Immature natural killer cell (primary cell): Measurements from ENCODE around the gene TMCC1. TPM values are rescaled to one million over a fixed set of nuclear protein-coding genes. Genes with fewer than 3 reads are reported as not detected.

Source experiments
- DNase-seq, 3 donors: peaks; one replicate each; pipeline ENCODE4 v3.0.0; 2022; ENCODE audit warnings: mixed read lengths in 1 of 3
- H3K27ac Mint-ChIP-seq, 6 donors: one replicate each; pipeline ENCODE4 v1.8.0; 2020; ENCODE audit warnings: mixed read lengths in 6 of 6, mild to moderate bottlenecking in 5 of 6, inconsistent platforms in 4 of 6, moderate library complexity in 3 of 6
- H3K27me3 Mint-ChIP-seq, 3 donors: one replicate each; pipeline ENCODE4 v1.8.0; 2020 to 2021; ENCODE audit warnings: low read depth in 3 of 3, mild to moderate bottlenecking in 3 of 3, mixed read lengths in 3 of 3, moderate library complexity in 3 of 3, inconsistent platforms in 1 of 3
- H3K36me3 Mint-ChIP-seq, 3 donors: one replicate each; pipeline ENCODE4 v1.8.0; 2020; ENCODE audit warnings: mixed read lengths in 3 of 3, inconsistent platforms in 2 of 3, mild to moderate bottlenecking in 2 of 3
- H3K4me1 Mint-ChIP-seq, 2 donors: one replicate each; pipeline ENCODE4 v1.8.0; 2020; ENCODE audit warnings: inconsistent platforms in 2 of 2, mild to moderate bottlenecking in 2 of 2, mixed read lengths in 2 of 2, moderate library complexity in 1 of 2
- H3K4me3 Mint-ChIP-seq, 5 donors: one replicate each; pipeline ENCODE4 v1.8.0; 2020; ENCODE audit warnings: mild to moderate bottlenecking in 5 of 5, mixed read lengths in 5 of 5, inconsistent platforms in 3 of 5, moderate library complexity in 3 of 5
- H3K9me3 Mint-ChIP-seq, 6 donors: one replicate each; pipeline ENCODE4 v1.8.0; 2020; ENCODE audit warnings: mild to moderate bottlenecking in 6 of 6, mixed read lengths in 6 of 6, inconsistent platforms in 4 of 6, moderate library complexity in 3 of 6
- polyA plus RNA-seq, 3 donors: library from polyadenylated mRNA; unstranded; fragments of 300-500 nt; fragmentation: Illumina TruSeq; gene quantifications; one replicate each; pipeline ENCODE4 v1.2.3, GENCODE V29; 2021

The TMCC1 gene
- polyA plus RNA-seq, 3 donors from 2014 or later, result 1.7 to 5.6 (median 2.2) TPM

DNA sequence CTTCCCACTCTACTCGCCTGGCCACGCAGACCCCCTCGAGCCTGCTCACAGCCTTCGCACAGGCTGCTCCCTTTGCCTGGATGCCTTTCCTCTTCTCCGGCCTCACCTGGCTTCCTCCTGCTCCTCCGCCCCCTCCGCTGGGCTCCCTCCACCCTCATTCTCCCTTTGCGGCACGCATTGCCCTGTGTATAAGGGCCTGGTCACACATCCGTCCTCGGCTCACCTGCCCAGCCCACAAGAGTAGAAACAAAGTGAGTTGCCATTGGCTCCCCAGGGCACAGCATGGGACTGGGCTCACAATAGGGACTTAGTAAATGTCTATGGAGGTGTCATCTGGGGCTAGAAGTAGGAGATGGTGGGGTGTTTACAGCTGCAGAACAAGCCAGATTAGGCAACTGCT lies 291.2 kb downstream of the TMCC1 start:
- H3K36me3 Mint-ChIP-seq, result peaks cover 0 to 3% (median 3%) of the 10 kb centered on the region in 3 donors
- H3K9me3 Mint-ChIP-seq, result no peaks in the 10 kb centered on the region
- peak overlapping the region in 1 of 6 donors; percentile 7 for H3K27ac Mint-ChIP-seq
- H3K4me3 Mint-ChIP-seq, result peak overlapping the region in 3 of 5 donors; percentile 19 to 83 (median 44)
- no peak for DNase-seq
- H3K4me1 Mint-ChIP-seq, result peaks cover 63 to 71% of the 10 kb centered on the region in 2 donors
- H3K27me3 Mint-ChIP-seq, result peaks cover 5 to 12% (median 5%) of the 10 kb centered on the region in 3 donors

GRCh38 chr3:129601713-129602112 lies 291.8 kb downstream of the TMCC1 start:
- Mint-ChIP-seq H3K4me3 (peak overlapping the region in 3 of 5 donors; percentile 21 to 48 (median 35)), H3K36me3 (peaks cover 0 to 3% (median 3%) of the 10 kb centered on the region in 3 donors), H3K4me1 (peaks cover 64 to 74% of the 10 kb centered on the region in 2 donors), H3K27ac (no peak overlapping the region), H3K9me3 (no peaks in the 10 kb centered on the region), H3K27me3 (peaks cover 7 to 10% (median 7%) of the 10 kb centered on the region in 3 donors)
- DNase-seq, result no peak

DNA sequence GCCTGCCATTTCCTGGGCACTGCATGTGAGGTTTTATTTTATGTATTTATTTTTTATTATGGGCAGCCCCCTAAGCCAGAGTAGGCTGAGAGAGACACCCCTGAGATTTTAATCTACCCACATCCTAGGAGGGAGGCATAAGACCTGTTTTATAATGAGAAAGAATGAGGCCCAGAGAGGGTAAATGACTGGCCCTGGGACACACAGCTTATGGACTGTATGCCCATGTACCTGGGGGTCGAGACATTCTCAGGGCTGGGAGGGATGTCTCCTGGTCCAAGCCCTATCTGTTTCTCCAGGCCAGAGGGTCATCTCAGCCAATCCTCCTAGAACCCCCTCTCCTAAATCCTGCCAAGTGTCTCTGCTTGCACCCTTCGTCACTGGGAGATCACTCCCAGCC lies 293.2 kb downstream of the TMCC1 start:
- Mint-ChIP-seq H3K36me3 (peaks cover 0 to 3% (median 3%) of the 10 kb centered on the region in 3 donors), H3K4me3 (peak overlapping the region in 3 of 5 donors; percentile 29 to 63 (median 37)), H3K27me3 (peaks cover 7 to 9% (median 8%) of the 10 kb centered on the region in 3 donors), H3K9me3 (no peaks in the 10 kb centered on the region), H3K27ac (peak overlapping the region in 3 of 6 donors; percentile 4 to 68 (median 48)), H3K4me1 (peaks cover 68 to 80% of the 10 kb centered on the region in 2 donors)
- DNase-seq, result no peak

DNA sequence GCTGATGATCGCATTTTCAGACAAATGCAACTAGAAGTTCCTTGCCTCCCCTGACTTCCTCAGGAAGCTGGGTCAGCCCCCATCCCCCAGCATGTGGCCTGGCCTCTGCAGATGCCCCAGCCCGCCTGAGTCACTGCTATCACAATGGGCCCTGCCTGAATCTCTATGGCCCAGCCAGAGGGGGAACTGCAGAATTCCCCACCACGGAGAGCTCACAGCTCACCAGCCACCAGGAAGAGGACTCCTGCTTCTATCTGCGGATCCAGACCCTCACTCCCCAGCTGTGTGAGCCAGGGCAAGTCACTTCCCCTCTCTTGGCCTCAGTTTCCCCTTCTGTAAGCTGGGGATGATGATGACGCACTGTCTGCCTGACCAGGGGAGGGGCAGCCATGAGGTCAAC lies 293.9 kb downstream of the TMCC1 start:
- peaks cover 0 to 3% (median 2%) of the 10 kb centered on the region in 3 donors for H3K36me3 Mint-ChIP-seq
- H3K27ac Mint-ChIP-seq, result peak overlapping the region in 4 of 6 donors; percentile 11 to 57 (median 36)
- peak overlapping the region; percentile 8 to 63 (median 42) for H3K4me3 Mint-ChIP-seq
- DNase-seq, result no peak
- peaks cover 6 to 10% (median 8%) of the 10 kb centered on the region in 3 donors for H3K27me3 Mint-ChIP-seq
- H3K9me3 Mint-ChIP-seq, result no peaks in the 10 kb centered on the region
- H3K4me1 Mint-ChIP-seq, result peaks cover 72 to 85% of the 10 kb centered on the region in 2 donors

DNA sequence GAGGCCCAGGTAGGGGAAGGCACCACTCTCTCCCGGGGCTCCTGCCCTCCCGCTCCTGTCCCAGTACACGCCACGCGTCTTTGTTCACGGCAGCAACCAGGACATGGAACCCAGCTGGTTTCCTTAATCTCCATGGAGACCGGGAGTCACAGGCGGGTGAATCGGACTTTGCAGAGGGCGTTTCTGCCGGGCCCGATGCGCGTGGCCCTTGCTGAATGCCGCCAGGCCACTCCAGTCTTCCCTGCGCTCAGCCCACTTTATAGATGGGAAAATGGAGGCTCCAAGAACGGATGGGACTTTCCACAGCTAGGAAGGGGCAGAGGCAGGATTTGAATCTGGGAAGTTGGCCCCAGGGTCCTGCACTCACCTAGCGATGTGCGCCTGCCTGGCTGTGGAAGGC lies 294.4 kb downstream of the TMCC1 start:
- Mint-ChIP-seq H3K4me1 (peaks cover 72 to 85% of the 10 kb centered on the region in 2 donors), H3K36me3 (peaks cover 0 to 3% (median 0%) of the 10 kb centered on the region in 3 donors), H3K27me3 (peaks cover 10 to 14% (median 10%) of the 10 kb centered on the region in 3 donors), H3K4me3 (peak overlapping the region in 3 of 5 donors; percentile 8 to 53 (median 42)), H3K27ac (peak overlapping the region in 2 of 6 donors; percentile 11 to 32), H3K9me3 (no peaks in the 10 kb centered on the region)
- no peak for DNase-seq

GRCh38 chr3:129598484-129598883 lies 295.0 kb downstream of the TMCC1 start:
- H3K27ac Mint-ChIP-seq, result peak overlapping the region in 3 of 6 donors; percentile 11 to 69 (median 63)
- peak overlapping the region in 4 of 5 donors; percentile 26 to 53 (median 30) for H3K4me3 Mint-ChIP-seq
- peaks cover 73 to 85% of the 10 kb centered on the region in 2 donors for H3K4me1 Mint-ChIP-seq
- H3K9me3 Mint-ChIP-seq, result no peaks in the 10 kb centered on the region
- no peak for DNase-seq
- peaks cover 13 to 18% (median 15%) of the 10 kb centered on the region in 3 donors for H3K27me3 Mint-ChIP-seq
- peaks cover 0 to 3% (median 0%) of the 10 kb centered on the region in 3 donors for H3K36me3 Mint-ChIP-seq

DNA sequence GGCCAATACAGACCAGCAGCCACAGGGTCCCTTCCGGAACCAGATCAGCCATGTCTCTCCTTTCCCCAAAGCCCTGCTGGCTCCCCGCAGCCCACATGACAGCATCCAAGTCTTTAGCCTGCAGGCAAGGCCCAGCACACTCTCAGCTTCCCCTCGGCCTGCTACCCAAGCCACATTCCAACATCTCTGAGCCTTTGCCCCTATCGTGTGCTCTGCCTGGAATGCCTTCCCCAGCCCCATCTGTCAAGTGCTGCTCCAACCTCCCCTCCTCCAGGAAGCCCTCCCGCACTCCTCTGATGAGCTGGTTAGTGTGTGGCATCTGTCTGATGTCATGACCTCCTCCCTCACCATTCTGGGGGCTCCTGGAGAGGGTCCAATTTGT lies 295.5 kb downstream of the TMCC1 start:
- no peak for DNase-seq
- Mint-ChIP-seq H3K27me3 (peaks cover 13 to 21% (median 15%) of the 10 kb centered on the region in 3 donors), H3K36me3 (peaks cover 0 to 3% (median 0%) of the 10 kb centered on the region in 3 donors), H3K4me3 (peak overlapping the region in 3 of 5 donors; percentile 22 to 47 (median 42)), H3K27ac (peak overlapping the region in 4 of 6 donors; percentile 62 to 71 (median 66)), H3K4me1 (peaks cover 77 to 86% of the 10 kb centered on the region in 2 donors), H3K9me3 (no peaks in the 10 kb centered on the region)

Other genes with a start within 250 kb of the TMCC1 start
- gene TRH, start 81.0 kb upstream of the TMCC1 start, polyA plus RNA-seq, result not detected
- gene ALG1L2, start 188.1 kb upstream of the TMCC1 start, polyA plus RNA-seq, result under 1 TPM in 1 of 3 donors, not detected in 2; 0.83 TPM